ENCODE data around the gene RELT.

RELT gene

DNA sequence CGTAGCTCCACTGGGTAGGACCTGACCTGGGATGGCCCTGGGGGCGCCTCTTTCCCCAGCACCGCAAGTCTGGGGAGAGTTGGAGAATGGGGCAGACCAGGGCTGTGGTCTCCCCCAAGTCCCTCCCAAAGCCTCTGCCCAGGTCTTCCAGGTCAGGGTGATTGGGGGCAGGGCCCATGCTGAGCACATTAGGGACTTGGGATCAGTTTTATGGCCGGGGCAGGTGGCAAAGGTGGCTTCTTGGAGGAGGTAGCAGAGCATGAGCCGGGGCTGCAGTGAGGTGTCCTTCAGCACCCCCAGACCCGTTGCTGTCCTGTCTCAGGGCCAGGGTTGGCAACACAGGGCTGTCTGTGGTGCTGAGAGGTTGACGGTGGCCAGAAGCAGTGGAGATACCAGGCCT is 6.0 kb downstream of the RELT start:
- H3K4me3 ChIP-seq (ENCODE audit: control insufficient read depth, low read depth, low read length): no peak overlapping the region
- no peak for DNase-seq (ENCODE audit: low read depth)
- TF ChIP-seq, protein P1, sequence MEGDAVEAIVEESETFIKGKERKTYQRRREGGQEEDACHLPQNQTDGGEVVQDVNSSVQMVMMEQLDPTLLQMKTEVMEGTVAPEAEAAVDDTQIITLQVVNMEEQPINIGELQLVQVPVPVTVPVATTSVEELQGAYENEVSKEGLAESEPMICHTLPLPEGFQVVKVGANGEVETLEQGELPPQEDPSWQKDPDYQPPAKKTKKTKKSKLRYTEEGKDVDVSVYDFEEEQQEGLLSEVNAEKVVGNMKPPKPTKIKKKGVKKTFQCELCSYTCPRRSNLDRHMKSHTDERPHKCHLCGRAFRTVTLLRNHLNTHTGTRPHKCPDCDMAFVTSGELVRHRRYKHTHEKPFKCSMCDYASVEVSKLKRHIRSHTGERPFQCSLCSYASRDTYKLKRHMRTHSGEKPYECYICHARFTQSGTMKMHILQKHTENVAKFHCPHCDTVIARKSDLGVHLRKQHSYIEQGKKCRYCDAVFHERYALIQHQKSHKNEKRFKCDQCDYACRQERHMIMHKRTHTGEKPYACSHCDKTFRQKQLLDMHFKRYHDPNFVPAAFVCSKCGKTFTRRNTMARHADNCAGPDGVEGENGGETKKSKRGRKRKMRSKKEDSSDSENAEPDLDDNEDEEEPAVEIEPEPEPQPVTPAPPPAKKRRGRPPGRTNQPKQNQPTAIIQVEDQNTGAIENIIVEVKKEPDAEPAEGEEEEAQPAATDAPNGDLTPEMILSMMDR (conservative IDR thresholded peaks at IDR 0.05; ENCODE audit: control insufficient read depth, insufficient read depth, low read depth, low read length): no peak

DNA sequence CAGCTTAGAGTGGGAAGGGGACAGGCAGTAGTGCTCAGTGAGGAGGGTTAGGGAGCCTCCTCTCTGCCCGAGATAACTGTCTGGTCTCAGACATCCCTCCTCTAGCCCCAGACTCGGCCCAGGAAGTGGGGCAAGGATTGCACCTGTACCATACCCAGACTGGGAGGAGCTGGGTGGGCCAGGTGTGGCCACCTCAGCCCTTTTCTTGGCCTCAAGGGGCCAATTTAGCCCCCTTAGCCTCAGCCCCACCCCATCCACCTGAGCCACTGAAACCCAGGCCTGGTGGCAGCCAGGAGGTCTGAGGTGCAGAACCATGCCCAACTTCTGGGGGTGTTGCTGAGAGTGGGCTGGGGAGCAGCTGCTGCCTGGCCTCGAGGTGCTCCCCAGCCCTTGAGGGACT is 6.5 kb downstream of the RELT start:
- no peak for DNase-seq (ENCODE audit: low read depth)
- TF ChIP-seq, protein P1 (conservative IDR thresholded peaks at IDR 0.05; ENCODE audit: control insufficient read depth, insufficient read depth, low read depth, low read length): no peak
- H3K4me3 ChIP-seq (ENCODE audit: control insufficient read depth, low read depth, low read length): no peak overlapping the region

DNA sequence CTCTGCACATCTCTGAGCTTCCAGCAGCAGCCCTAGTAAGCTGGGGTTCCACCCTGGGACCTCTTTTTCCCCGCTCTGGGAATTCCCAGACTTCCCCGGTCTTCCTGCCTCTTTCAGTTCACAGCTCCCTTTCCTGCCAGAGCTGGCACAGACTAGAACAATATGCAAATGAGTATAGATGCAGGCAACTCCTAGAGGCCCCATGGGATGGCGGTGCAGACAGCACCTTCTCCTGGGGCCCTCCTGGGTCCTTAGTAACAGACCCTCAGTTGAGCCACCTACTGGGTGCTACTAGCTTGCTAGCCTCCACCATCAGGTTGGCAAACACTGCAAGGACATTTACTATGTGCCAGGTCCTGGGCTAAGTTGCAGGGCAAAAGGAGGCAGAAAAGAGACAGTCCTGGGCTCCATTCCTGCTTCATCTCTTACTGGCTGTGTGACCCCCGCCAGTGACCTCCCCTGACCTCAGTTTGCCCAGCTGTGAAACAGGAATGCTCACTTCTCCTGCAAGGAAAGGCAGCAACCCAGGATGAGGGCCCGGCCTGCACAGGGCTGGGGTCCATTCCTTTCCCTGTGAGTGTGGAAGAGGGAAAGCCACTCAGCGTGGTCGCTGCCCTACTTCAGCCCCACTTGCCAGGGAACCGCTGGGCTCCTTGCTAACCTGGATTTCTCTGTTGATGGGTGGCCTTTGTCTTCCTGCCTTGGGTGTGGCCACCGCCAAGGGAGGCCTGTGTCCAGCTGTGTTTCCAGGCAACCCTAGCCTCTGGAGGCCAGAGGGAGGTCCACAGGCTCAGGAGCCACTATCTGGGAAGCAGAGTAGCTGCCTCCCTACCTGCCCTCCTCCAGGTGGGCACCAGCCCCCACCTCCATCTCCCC is 7.3 kb downstream of the RELT start:
- TF ChIP-seq, protein P1 (conservative IDR thresholded peaks at IDR 0.05; ENCODE audit: control insufficient read depth, insufficient read depth, low read depth, low read length): no peak
- no peak for DNase-seq (ENCODE audit: low read depth)
- no peak overlapping the region for H3K4me3 ChIP-seq (ENCODE audit: control insufficient read depth, low read depth, low read length)

DNA sequence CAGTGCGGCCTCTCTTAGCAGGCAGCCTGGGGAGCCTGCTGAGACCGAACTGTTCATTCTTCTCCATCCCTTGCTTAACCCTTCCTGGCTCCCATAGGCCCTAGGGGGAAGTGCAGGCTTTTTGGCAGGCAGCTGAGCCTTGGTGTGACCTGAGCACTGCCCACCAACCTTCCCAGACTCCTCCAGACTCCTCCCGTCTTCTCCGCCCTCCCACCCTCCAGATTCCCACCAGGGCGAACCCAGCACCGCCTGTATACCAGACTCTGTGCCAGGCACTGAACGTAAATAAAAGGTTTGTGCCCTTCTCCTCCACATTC is 7.9 kb downstream of the RELT start:
- TF ChIP-seq, protein P1 (conservative IDR thresholded peaks at IDR 0.05; ENCODE audit: control insufficient read depth, insufficient read depth, low read depth, low read length): no peak
- H3K4me3 ChIP-seq (ENCODE audit: control insufficient read depth, low read depth, low read length): no peak overlapping the region
- no peak for DNase-seq (ENCODE audit: low read depth)

DNA sequence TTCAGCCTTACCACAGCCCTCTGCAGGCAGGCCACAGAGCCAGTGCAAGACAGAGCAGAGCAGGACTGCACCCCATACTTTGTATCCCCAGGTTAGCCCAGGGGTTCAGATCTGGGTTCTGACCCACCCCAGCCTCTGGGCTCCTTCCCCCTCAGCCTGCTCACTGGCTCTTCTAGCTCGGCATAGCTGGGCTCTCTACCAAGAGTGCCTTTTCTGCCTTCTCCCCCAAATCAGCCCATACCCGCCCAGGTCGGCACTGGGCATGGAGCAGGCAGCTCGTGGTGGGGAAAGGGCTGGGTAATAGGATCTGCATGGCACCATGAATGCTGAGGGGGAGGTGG is 8.3 kb downstream of the RELT start:
- no peak overlapping the region for H3K4me3 ChIP-seq (ENCODE audit: control insufficient read depth, low read depth, low read length)
- TF ChIP-seq, protein P1 (conservative IDR thresholded peaks at IDR 0.05; ENCODE audit: control insufficient read depth, insufficient read depth, low read depth, low read length): no peak
- DNase-seq (ENCODE audit: low read depth): no peak

DNA sequence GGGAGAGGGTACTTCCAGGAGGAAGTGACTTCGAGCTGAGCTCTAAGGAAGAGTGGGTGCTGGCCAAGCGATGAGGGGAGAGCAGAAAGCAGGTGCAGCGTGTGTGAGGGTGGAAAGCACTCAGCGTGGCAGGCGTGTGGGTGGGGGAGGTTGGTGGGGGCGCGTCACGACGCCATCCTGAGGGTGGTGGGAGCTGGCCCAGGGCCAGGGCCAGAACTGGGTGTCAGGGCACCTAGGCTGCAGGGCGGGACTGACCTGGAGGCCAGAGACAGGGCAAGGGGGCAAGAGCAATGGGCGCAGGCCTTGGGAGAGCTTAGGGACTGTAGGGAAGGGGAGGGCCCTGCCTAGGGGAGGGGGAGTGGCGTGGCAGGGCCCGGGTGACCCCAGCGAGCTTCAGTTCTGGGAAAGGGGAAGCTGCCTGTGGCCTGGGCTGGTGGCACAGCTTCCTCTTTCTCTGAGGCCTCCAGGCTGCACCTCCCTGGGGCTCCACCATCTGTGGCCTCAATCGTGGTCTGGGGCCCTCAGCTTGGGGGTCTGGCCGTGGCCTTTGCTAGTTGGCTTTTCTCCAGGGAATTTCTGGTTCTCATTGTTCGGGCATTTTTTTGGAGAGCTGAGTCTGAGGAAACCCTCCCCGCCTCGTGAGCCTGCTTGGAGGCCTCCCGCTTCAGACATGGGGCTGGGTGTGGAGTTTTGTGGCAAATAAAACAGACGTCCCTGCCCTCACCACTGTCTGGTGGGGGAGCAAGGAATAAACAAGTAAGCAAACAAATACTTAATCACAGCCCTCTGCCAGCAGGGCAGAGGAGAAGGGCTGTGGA is 8.9 kb downstream of the RELT start:
- H3K4me3 ChIP-seq (ENCODE audit: control insufficient read depth, low read depth, low read length): no peak overlapping the region
- no peak for DNase-seq (ENCODE audit: low read depth)
- TF ChIP-seq, protein P1 (conservative IDR thresholded peaks at IDR 0.05; ENCODE audit: control insufficient read depth, insufficient read depth, low read depth, low read length): no peak

Measured in fibroblast of mammary gland (primary cell).